NCI-H1694 treated with DMSO at 0.1 percent for 48 hours (cell line): ENCODE measurements around the gene LRP1.

Experiments
- DNase-seq: peaks from one replicate; lab custom pipeline; 2025; lab: John Stamatoyannopoulos, UW

Gene LRP1

DNA sequence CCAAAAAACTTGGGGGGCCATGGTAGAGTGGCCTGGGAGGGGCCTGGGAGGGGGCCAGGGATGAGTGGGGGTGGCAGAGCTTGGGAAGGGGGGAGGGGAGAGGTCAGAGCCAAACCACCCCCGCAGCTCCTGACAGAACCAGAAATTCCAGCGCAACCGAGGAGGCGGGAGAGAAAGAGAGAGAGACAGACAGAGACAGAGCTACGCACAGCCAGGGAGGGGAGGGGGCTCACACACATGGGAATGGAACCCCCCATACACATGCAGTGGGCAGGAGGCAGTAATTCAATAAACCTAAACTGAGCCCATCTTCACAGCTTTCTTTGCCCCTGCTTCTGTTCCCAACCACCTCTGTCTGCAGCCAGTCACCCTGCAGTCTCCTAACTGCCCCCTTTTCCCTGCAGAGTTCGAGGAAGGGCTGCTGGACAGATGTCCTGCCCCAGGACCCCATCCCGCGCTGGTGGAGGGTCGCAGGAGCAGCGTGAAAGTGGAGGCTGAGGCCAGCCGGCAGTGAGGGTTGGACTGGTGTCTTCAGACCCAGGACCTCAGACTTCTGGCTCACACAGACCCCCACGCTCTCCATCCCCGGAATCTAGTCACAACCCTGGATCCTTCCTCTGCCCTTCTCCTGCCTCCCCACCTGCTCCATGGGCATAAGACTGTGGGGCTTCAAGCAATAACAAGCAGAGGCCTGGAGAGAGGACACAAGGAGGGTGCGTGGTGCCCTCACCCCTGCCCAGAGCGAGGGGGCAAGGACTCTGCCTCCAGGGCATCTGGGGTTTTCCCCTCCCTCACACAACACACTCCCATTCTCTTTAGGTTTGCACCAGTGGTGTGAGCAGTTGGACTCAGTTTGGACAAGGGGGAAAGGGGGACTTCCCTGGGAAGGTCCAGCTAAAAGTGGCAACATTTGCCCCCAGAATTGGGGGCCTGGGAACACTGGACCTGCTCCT, 33.8 kb upstream of the LRP1 start:
- no peak for DNase-seq

GRCh38 chr12:57095440-57095839, 32.8 kb upstream of the LRP1 start:
- no peak for DNase-seq

DNA sequence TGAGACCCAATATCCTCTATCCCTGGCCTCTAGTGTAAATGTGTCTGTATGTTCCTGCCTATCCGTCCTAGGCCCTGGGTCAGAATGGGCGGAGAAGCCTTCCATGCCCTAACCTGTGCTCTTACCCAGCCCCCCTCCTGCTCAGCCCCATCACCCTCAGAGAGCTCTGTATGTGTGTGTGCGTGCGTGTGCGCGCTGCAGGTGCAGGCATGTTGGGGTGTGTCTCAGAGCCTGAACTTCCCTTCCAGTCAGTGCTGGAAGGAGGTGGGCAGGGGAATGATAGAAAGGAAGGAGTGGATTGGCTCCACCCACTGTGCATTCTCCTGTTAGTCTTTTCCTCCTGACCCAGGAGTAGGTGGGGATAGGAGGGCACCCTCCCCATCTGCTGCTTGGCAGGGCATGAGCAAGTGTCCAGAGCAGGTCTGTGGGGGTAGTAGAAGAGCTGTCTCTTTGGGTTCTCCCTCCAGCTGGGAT, 32.1 kb upstream of the LRP1 start:
- no peak for DNase-seq

- no peak for DNase-seq
Observed at GRCh38 chr12:57096748-57097553, 31.3 kb upstream of the LRP1 start.

DNA sequence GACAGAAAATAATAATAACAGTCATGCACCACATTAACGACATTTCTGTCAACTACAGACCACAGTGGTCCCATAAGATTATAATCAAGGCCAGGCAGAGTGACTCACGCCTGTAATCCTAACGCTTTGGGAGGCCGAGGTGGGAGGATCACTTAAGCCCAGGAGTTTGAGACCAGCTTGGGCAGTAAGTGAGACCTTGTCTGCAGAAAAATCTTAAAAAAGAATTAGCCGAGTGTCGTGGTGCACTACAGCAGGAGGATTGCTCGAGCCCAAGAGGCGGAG, 30.8 kb upstream of the LRP1 start:
- no peak for DNase-seq

DNA sequence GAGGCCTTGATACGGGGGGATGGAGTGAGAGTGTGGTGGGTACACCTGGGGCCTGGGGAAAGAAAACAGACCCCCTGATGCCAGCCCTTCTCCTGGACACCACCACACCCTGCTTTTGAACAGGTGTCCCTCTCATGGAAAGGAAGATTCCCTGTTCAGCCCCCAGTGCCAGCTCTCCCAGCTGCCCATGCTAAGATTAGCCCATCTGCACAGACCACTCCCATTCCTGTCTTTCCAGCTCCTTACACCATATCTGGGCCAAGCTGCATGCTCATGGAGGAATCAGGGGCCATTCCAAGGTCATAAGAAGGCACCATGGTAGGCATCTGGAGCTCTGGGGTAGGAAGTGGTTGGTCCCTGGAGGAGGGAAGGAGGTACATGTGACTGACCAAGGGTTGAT, 29.7 kb upstream of the LRP1 start:
- DNase-seq = no peak

DNA sequence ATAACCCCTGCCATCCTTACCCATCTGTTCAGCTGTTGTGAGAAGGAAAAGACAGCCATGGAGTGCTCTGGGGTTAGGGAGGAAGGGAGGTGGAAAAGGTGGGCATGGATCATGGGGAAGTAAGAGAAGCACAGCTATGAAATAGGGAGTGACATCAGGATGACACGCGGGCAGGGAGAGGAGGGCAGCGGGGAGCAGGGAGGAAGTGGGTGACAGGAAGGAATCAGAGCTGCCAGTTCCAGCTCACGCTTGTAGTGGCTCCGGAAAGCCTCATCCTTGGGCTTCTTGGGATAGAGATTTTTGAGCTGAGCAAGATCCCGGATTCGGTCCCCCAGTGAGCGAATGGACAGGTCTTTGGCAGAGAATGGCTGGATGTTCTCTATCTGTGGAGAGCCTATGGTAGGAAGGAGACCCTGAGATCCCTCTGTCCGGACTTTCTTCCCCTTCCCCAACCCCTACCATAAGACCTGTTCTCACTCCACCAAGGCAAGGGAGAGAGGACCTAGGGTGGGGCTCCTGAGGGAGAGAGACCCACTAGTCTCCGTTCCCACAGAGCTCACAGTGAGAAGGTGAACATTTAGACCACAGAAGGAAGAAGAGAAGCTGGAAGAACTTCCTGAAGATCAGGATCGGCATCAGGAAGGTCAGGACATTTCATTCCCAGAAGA, 29.1 kb upstream of the LRP1 start:
- no peak for DNase-seq

DNA sequence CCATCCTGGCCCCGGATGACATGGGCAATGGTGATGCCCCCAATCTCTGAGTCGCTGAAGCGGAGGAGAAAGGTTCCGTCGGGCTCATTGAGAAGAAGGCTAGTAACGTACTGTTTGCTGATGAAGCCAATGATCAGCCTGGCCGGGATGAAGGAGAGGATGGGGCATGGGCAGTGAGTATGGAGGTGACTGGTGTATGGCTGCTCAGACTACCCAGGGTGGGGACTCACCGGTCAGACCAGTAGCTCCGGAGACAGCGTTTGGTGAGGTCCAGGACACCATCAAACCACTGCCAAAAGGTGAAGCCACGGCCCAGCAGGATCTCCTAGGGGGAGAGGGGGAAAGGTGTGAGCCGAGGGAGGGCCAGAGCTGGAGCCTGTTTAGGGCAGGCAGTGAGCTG, 28.5 kb upstream of the LRP1 start:
- no peak for DNase-seq

DNA sequence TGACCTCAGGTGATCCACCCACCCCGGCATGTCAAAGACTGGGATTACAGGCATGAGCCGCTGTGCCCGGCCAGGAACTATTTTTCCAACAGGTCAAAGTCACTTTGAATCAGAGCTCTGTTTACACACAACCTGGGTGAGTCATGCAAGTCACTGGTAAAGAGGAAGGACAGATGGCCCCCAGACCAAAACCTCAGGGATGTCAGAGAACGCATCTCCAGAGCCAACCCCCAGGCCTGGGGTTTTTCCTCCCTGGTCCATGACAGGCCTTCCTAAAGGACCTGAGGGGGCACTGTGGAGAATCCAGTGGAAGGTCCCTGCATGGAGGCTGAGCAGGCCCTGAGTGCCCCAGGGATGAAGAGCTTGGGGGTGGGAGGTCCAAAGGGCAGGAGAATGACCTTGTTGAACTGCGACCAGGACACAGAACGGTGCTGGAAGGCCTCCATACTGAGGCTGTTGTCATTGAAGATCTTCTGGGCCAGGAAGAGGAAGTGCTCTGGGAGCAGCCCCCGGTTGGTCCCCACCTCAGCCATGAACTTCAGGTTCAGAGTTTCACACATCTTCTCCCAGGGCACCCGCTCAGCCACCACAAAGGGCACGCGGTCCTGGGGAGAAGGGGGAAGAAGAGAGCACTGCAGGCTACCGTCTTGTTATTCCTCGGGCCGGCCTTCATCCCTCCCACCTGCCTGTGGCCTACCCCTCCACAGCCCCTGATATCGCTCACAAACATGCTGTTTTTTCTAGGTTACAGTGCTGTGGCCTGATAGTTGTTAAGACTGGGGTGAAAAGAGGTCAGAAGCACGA, 26.2 kb upstream of the LRP1 start:
- DNase-seq = no peak

GRCh38 chr12:57103856-57104255, 24.4 kb upstream of the LRP1 start:
- DNase-seq = no peak

GRCh38 chr12:57104292-57104910, 23.9 kb upstream of the LRP1 start:
- DNase-seq = no peak

- DNase-seq = no peak
Observed at GRCh38 chr12:57105011-57105753, 23.1 kb upstream of the LRP1 start.

GRCh38 chr12:57106021-57106708, 22.1 kb upstream of the LRP1 start:
- no peak for DNase-seq

GRCh38 chr12:57107456-57108155, 20.7 kb upstream of the LRP1 start:
- DNase-seq = no peak

DNA sequence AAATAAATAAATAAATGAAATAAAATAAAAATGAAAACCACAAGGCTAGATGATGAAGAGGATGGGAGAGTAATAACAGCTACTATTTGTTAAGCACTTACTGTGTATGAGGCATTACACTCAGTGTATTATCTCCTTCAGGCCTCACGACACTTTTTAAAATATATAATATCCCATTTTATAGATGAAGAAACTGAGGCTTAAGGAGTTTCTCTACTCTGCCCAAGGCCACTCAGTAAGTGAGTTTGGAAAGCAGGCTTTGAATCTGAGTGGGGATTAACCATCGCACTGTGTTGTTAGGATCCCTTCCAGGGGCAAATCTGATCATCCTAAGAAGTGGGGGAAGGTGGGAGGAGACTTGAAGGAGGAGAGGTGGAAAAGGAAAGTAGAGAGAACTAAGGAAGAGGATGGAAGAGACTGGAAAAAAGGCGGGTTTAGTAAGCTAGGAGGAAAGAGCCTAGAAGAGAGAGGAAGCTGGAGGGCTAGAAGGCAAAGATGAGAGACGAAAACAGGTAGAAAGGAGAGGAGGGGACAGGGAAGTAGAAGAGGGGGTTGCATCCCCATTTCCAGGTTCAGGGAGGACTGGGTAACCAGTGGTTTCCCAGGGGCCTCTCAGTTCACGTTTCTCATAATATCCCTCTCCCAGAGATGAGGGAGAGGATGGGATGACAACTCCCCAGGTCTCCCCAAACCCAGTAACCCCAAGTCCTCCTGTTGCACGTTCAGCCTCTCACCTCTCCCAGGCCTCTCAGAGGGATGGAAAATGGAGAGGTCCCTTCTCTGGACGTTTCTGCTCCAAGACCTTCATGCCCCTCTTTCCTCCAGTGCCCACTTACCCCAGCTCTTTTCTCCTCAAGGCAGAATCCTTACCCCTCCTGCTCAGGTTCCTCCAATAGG, 18.8 kb upstream of the LRP1 start:
- DNase-seq = no peak

DNA sequence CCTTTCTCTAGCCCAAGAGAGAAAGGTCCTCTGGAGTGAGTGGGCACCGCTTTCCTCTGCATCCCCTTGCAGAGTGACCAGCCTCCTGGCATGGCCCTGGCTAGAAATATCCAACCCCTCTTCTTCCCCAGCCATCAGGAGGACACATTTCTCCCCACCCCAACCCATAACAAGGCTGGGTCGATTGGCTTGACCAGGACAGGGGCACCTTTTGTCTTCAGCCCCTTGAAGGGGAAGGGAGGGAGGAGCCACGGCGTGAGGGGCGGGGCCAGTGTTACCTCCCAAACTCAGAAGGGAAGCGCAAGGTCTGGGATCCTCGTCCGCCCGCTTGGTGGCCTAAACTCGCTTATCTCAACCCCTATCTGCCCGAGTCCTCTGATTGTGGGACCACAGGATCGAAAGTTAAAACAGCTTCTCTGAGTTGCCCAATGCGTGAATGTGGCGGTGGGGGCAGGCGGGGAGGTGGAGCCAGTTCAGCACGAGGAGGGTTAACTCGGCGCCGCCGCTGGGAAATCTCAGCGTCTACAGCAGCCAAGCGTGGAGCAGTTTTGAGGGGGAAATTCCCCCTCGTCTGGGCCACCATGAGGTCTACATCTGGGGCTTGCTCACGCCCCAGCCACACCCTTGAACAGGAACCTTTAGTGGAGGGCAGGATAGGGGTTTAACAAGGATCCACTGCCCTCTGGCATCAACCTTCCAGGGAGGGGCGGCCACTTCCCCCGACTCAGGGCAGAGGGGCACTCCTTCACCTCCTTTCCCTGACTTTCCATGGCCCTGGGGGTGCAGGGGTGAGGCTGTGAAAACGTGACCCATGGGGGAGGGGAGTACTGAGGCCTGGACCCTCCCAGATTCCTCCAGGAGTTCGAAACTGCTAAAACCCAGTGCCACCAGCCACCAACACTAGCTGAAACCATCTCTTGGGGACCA, 17.9 kb upstream of the LRP1 start:
- no peak for DNase-seq

DNA sequence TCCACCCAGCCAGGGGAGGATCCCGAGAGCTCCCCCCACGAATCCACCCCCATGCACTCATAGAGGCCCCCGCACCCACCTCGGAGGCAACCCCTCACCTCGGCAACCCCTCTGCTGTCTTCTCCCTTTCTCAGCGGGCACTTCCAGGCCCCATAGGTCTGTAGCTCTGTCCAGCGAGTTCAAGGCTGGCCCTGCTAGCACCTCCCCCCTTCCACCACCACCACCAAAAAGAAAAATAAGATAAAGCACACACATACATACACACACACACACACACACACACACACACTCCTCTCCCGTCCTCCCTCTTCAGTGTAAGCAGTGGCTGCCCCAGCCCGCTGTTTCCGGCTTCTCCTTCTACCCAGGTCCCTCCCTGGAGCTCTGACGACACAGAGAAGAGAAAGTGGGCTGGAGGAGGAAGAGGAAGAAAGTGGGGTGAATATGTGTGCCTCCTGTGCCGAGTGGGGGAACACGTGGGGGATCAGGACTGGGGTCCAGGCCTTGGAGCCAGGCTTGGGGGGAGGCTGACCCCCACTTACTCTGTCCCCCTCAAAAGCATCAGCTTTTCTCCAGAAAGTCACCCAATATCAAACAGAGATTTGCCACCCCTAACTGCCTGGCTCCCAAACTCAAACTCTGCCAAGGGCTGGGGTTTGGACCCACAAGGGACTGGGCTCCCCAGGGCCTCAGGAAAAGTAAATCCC, 17.1 kb upstream of the LRP1 start, which contains the start of gene STAT6:
Gene STAT6 (minus strand): TSS at position 332 of the 704 bp plus-strand sequence. CDS start 3,084 bp downstream, outside the sequence.
- no peak for DNase-seq
